Esophagus mucosa (tissue), 1 donor: ENCODE results near the gene EFCAB3. TPM values are rescaled to one million over a fixed set of nuclear protein-coding genes. Genes with fewer than 3 reads are reported as not detected.
"Not testable (repeated sequence)": the region's sequence is repeated elsewhere in the genome, so short reads cannot be mapped to it uniquely, and the experiment has no call there.

ENCODE experiments used
- ATAC-seq: fragments of 200-7000 bp; cut with Tn5 transposase; one replicate; pipeline ENCODE4 v1.9.1; 2020
- total RNA-seq: library from RNA; stranded (reverse); gene quantifications from one replicate; pipeline ENCODE4 v1.2.4, GENCODE V29; 2023
- donor health status: DM: yes; HTN: yes; CAD: no.

EFCAB3 gene
- total RNA-seq, 1 donor from 2014 or later: not detected

DNA sequence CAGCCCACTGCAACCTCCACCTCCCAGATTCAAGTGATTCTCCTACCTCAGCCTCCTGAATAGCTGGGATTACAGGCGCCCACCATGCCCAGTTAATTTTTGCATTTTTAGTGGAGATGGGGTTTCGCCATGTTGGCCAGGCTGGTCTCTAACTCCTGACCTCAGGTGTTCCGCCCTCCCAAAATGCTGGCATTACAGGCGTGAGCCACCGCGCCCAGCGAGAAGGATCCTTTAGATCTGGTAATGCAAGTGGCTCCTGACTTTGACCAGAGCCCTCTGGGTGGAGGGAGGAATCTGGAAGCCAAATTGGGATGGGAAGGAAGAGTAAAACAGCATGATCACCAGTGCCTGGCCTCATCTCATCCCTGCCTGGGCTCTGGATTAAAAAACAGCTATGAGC is 84.9 kb downstream of the EFCAB3 start:
- not testable (repeated sequence) for ATAC-seq

Other genes with a start within 250 kb of the EFCAB3 start
- 15.7 TPM for gene METTL2A, start 43.3 kb downstream of the EFCAB3 start, total RNA-seq
- 29.0 TPM for gene TLK2, start 98.3 kb downstream of the EFCAB3 start, total RNA-seq
- 34.0 TPM for gene MRC2, start 247.1 kb downstream of the EFCAB3 start, total RNA-seq